Measurements from ENCODE around the gene EPHA7. TPM values are rescaled to one million over a fixed set of nuclear protein-coding genes. Genes with fewer than 3 reads are reported as not detected.

Gene EPHA7
- total RNA-seq, 2 experiments from 2014 or later = not detected

DNA sequence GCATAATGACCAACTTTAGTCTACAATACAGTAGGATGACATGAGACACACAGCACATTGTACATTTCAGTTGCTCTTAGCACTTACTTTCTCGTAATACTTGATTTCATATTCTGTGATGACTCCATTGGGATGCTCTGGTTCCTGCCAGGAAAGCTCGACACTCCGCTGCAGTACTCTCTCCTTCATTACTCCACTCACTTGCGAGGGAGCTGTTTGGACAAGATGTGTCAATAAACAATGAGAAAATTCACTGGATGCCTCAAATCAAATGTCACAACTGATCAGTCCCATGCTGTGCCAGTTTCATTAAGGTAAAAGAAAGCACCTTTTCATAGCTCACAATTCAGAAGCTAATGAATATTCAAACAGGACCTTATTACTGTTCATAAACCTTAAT is 147.1 kb downstream of the EPHA7 start:
- ChIA-PET CTCF (ENCODE audit: unreplicated experiment) (no interaction called here), POLR2A (interaction anchor here (0.6 to 0.8 kb wide), 2 partner anchors 9 to 13 kb away, joined by 3 read pairs; no protein-coding TSS in a partner anchor)
- no peak for TF ChIP-seq EZH2phosphoT487 (IDR thresholded peaks at IDR 0.05; ENCODE audit: borderline replicate concordance, low read depth, low read length)
- TF ChIP-seq, protein P1, sequence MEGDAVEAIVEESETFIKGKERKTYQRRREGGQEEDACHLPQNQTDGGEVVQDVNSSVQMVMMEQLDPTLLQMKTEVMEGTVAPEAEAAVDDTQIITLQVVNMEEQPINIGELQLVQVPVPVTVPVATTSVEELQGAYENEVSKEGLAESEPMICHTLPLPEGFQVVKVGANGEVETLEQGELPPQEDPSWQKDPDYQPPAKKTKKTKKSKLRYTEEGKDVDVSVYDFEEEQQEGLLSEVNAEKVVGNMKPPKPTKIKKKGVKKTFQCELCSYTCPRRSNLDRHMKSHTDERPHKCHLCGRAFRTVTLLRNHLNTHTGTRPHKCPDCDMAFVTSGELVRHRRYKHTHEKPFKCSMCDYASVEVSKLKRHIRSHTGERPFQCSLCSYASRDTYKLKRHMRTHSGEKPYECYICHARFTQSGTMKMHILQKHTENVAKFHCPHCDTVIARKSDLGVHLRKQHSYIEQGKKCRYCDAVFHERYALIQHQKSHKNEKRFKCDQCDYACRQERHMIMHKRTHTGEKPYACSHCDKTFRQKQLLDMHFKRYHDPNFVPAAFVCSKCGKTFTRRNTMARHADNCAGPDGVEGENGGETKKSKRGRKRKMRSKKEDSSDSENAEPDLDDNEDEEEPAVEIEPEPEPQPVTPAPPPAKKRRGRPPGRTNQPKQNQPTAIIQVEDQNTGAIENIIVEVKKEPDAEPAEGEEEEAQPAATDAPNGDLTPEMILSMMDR (conservative IDR thresholded peaks at IDR 0.05; ENCODE audit: low read length) = no peak
- Histone ChIP-seq H2AFZ (ENCODE audit: low read length) (no peak overlapping the region), H3K9me2 (ENCODE audit: insufficient read depth, low read length) (no peaks in the 10 kb centered on the region), H3K27ac (ENCODE audit: low read depth, low read length, poor library complexity, severe bottlenecking) (no peak overlapping the region), H3K4me2 (ENCODE audit: low read length) (no peak overlapping the region), H3K4me3 (ENCODE audit: low read depth, low read length, poor library complexity, severe bottlenecking) (no peak overlapping the region), H3K79me2 (ENCODE audit: insufficient read depth, low read depth, low read length) (no peaks in the 10 kb centered on the region), H3K4me1 (ENCODE audit: insufficient read depth, low read length, poor library complexity, severe bottlenecking) (no peaks in the 10 kb centered on the region), H4K20me1 (ENCODE audit: insufficient read depth, low read length) (no peaks in the 10 kb centered on the region), H3K9me3 (ENCODE audit: low read length) (no peaks in the 10 kb centered on the region), H3K36me3 (ENCODE audit: insufficient read depth, low read length) (no peaks in the 10 kb centered on the region)
- no TSS peak for BruUV-seq (replicated peaks)
- DNase-seq (ENCODE audit: low spot score) = no peak
- intact Hi-C loops (cut with micrococcal nuclease; ENCODE audit: unreplicated experiment) = no loop called here

DNA sequence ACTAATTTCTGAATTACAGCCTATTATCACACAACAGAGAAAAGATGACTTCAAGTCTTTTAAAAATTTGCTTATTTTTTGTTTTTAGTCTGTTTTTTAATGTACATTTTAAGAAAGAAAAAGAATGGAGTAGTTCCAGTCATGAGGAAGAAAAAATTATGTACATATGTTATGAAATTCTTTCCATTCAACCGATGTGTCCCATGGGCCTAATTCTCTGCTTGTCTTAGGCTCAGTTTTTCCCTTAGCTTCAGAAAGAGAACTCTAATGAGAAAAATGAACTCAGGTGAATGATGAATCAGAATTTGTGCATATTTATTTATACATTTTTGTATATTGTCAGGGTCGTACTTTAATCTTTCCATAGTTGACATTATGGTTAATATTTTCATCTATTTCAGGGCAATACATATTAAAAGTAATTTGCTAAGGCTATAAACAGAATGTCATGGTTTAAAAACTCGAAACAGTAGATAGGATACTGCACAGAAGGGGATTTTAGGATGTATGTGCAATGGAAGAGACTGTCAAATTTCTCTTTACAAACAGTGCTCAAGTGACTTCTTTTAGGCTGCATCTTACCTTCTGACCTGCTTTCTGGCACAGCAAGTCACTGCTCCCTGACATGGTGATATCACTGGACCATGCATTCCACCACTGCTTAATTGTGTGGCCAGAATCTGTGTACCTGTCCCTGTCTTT is 153.1 kb downstream of the EPHA7 start:
- TF ChIP-seq EZH2phosphoT487 (IDR thresholded peaks at IDR 0.05; ENCODE audit: borderline replicate concordance, low read depth, low read length) = no peak
- TF ChIP-seq, protein P1 (conservative IDR thresholded peaks at IDR 0.05; ENCODE audit: low read length) = no peak
- no peak overlapping the region for H3K4me3 ChIP-seq (ENCODE audit: low read depth, low read length, poor library complexity, severe bottlenecking)
- H3K36me3 ChIP-seq (ENCODE audit: insufficient read depth, low read length) = no peaks in the 10 kb centered on the region
- intact Hi-C loops (cut with micrococcal nuclease; ENCODE audit: unreplicated experiment) = no loop called here
- POLR2A ChIA-PET = no interaction called here
- H3K4me1 ChIP-seq (ENCODE audit: insufficient read depth, low read length, poor library complexity, severe bottlenecking) = no peaks in the 10 kb centered on the region
- BruUV-seq (replicated peaks) = no TSS peak
- H3K27ac ChIP-seq (ENCODE audit: low read depth, low read length, poor library complexity, severe bottlenecking) = no peak overlapping the region
- H2AFZ ChIP-seq (ENCODE audit: low read length) = no peak overlapping the region
- no peaks in the 10 kb centered on the region for H4K20me1 ChIP-seq (ENCODE audit: insufficient read depth, low read length)
- CTCF ChIA-PET (ENCODE audit: unreplicated experiment) = no interaction called here
- H3K9me3 ChIP-seq (ENCODE audit: low read length) = no peaks in the 10 kb centered on the region
- H3K9me2 ChIP-seq (ENCODE audit: insufficient read depth, low read length) = no peaks in the 10 kb centered on the region
- no peak overlapping the region for H3K4me2 ChIP-seq (ENCODE audit: low read length)
- no peak for DNase-seq (ENCODE audit: low spot score)
- H3K79me2 ChIP-seq (ENCODE audit: insufficient read depth, low read depth, low read length) = no peaks in the 10 kb centered on the region

DNA sequence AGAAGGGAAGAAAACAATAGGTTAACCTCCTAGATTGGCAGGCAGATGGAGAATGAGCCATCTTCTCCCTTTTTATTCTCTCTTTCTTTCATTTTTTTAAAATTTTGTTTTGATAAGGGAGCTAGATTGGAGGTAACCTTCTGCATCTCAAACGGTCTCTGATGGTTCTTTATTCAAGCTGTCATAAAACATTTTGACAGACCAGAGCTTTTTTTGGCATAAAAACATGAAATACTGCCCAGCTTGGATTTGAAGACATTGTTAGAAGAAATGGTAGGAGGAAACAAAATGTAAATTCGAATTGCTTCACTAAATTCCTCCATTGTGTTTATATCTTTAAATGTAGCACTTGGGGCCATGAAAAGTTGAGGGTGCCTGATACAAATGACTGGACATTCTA is 158.5 kb downstream of the EPHA7 start:
- Histone ChIP-seq H3K4me2 (ENCODE audit: low read length) (no peak overlapping the region), H3K4me3 (ENCODE audit: low read depth, low read length, poor library complexity, severe bottlenecking) (no peak overlapping the region), H3K79me2 (ENCODE audit: insufficient read depth, low read depth, low read length) (no peaks in the 10 kb centered on the region), H3K4me1 (ENCODE audit: insufficient read depth, low read length, poor library complexity, severe bottlenecking) (no peaks in the 10 kb centered on the region), H3K36me3 (ENCODE audit: insufficient read depth, low read length) (no peaks in the 10 kb centered on the region), H4K20me1 (ENCODE audit: insufficient read depth, low read length) (no peaks in the 10 kb centered on the region), H2AFZ (ENCODE audit: low read length) (no peak overlapping the region), H3K9me3 (ENCODE audit: low read length) (no peaks in the 10 kb centered on the region), H3K27ac (ENCODE audit: low read depth, low read length, poor library complexity, severe bottlenecking) (no peak overlapping the region), H3K9me2 (ENCODE audit: insufficient read depth, low read length) (no peaks in the 10 kb centered on the region)
- TF ChIP-seq, protein P1 (conservative IDR thresholded peaks at IDR 0.05; ENCODE audit: low read length) = no peak
- no peak for TF ChIP-seq EZH2phosphoT487 (IDR thresholded peaks at IDR 0.05; ENCODE audit: borderline replicate concordance, low read depth, low read length)
- POLR2A ChIA-PET = no interaction called here
- CTCF ChIA-PET (ENCODE audit: unreplicated experiment) = no interaction called here
- DNase-seq (ENCODE audit: low spot score) = no peak
- no TSS peak for BruUV-seq (replicated peaks)
- intact Hi-C loops (cut with micrococcal nuclease; ENCODE audit: unreplicated experiment) = no loop called here

Data from OCI-LY7 (cell line).